HG03442 (cell line): ENCODE measurements around the gene MRPL55.

Experiments
- ATAC-seq: cut with Tn5 transposase; IDR thresholded peaks from one replicate; pipeline ENCODE4 v1.9.1; 2021; ENCODE audit warnings: mild to moderate bottlenecking, moderate library complexity; ENCODE audit not compliant: unreplicated experiment

Gene MRPL55

GRCh38 chr1:228073857-228074545, 35.1 kb downstream of the MRPL55 start:
- no peak for ATAC-seq

GRCh38 chr1:228073061-228073856, 35.8 kb downstream of the MRPL55 start:
- ATAC-seq, result no peak

GRCh38 chr1:228072658-228073043, 36.4 kb downstream of the MRPL55 start:
- ATAC-seq, result no peak

GRCh38 chr1:228071839-228072657, 37.1 kb downstream of the MRPL55 start:
- no peak for ATAC-seq

- no peak for ATAC-seq
Observed at GRCh38 chr1:228070851-228071250, 38.2 kb downstream of the MRPL55 start.

- no peak for ATAC-seq
Observed at GRCh38 chr1:228070173-228070572, 38.9 kb downstream of the MRPL55 start.

- no peak for ATAC-seq
Observed at GRCh38 chr1:228068359-228068758, 40.7 kb downstream of the MRPL55 start.

- ATAC-seq, result no peak
Observed at GRCh38 chr1:228066891-228067654, 42.0 kb downstream of the MRPL55 start.

- no peak for ATAC-seq
Observed at GRCh38 chr1:228066416-228066815, 42.7 kb downstream of the MRPL55 start.

GRCh38 chr1:228065543-228066347, 43.4 kb downstream of the MRPL55 start:
- no peak for ATAC-seq

GRCh38 chr1:228064741-228065542, 44.2 kb downstream of the MRPL55 start:
- ATAC-seq, result no peak

GRCh38 chr1:228064296-228064695, 44.8 kb downstream of the MRPL55 start:
- ATAC-seq, result no peak

- no peak for ATAC-seq
Observed at GRCh38 chr1:228063251-228064191, 45.6 kb downstream of the MRPL55 start.

- no peak for ATAC-seq
Observed at GRCh38 chr1:228062812-228063211, 46.3 kb downstream of the MRPL55 start.

GRCh38 chr1:228062085-228062791, 46.9 kb downstream of the MRPL55 start:
- ATAC-seq, result no peak

GRCh38 chr1:228061411-228062084, 47.6 kb downstream of the MRPL55 start:
- ATAC-seq, result no peak
